GM19240 (cell line): Measurements from ENCODE around the gene ALDH1A2.
"Not testable (repeated sequence)": the region's sequence is repeated elsewhere in the genome, so short reads cannot be mapped to it uniquely, and the experiment has no call there.

ENCODE experiments used
- DNase-seq: peaks from one replicate; pipeline ENCODE4 v3.0.0; 2011; ENCODE audit warnings: low spot score; ENCODE audit not compliant: insufficient read length

The ALDH1A2 gene

GRCh38 chr15:58066042-58066867, 744 bp upstream of the ALDH1A2 start:
- no peak for DNase-seq

DNA sequence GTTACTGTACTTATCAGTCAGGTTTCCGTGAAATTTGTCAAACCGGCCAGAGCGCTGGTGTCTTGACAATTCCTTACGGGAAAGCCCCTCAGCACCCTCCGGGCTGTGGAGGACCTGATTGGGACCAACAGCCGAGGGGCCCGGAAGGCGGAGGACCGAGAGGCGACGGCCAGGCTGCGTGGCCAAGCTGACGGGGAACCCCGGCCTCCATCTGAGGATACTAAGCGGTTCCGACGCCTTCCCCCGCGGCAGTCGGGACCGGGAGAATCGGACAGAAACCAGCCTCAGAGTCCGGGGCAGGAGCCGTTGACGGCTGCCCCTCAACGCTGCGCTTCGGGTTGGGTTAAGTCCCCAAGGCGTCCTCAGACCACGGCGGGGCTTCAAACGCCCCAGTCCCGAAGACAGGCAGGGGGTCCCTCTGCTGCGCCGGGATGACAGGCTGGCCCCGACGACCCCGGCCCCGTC, 499 bp downstream of the ALDH1A2 start:
- DNase-seq: no peak

DNA sequence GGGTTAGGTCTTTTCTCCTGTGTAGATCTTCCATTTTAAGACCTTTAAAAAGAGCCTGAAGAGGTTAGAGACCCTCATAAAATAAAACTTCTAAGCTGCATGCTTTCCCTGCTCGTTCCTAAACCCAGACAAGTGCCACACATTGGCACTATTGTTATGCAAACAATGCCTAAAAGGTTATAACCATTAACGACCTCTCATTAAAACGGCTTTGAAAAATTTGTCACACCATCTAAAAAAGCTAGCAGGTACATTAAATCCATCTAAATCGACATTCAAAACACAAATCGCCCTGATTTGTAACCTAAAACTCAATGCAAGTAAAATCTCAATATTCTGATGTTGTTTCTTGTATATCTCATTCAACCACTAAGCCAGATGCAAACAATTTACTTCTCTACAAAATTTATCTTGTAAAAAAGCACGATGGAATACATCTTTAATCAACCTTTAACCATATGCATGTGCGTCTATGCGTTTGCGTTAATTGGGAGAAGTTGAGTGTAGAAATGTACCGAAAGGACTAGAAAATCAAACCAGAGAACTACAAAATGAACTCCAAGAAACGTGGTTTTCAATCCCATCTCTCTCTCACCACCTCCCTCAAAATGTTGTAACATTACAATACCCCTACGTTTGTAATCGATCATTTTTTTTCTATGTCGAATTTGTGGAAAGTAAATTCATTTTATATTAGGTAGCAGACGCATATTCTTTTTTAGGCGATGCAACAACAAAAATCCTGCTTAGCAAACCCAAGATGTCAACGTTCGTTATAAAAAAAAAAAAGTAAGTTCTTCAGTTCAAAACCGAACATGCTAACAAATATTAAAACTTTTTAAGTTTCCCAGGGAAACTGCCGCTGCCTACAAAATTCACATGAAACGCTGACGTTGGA, 1.2 kb downstream of the ALDH1A2 start:
- DNase-seq: no peak

GRCh38 chr15:58063614-58064013, 1.9 kb downstream of the ALDH1A2 start:
- DNase-seq: no peak

GRCh38 chr15:58062983-58063382, 2.5 kb downstream of the ALDH1A2 start:
- DNase-seq: no peak

GRCh38 chr15:58062175-58062574, 3.3 kb downstream of the ALDH1A2 start:
- DNase-seq: no peak

- DNase-seq: no peak
These were observed 4.9 kb downstream of the ALDH1A2 start for GRCh38 chr15:58060575-58060974.

- no peak for DNase-seq
These were observed 6.8 kb downstream of the ALDH1A2 start for GRCh38 chr15:58058729-58059128.

DNA sequence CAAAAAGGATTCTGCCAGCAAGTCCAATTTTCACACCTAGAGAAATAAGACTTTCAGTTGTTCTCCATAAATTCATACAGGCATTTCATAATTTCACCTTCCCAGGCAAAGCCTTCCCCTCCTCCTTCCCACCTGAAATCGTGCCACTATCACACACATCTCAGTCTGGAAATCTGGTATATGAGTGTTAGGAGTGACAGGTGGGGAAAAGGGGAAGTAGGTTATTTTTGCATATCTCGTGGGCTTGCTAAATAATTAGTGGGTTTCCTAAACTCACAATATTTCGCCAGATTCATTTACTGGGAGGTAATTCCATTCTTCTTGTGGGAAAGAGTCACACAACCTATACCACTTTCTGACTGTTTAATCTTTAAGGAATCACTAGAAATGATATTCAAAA, 7.4 kb downstream of the ALDH1A2 start:
- DNase-seq: no peak

- DNase-seq: no peak
These were observed 8.0 kb downstream of the ALDH1A2 start for GRCh38 chr15:58057559-58057958.

DNA sequence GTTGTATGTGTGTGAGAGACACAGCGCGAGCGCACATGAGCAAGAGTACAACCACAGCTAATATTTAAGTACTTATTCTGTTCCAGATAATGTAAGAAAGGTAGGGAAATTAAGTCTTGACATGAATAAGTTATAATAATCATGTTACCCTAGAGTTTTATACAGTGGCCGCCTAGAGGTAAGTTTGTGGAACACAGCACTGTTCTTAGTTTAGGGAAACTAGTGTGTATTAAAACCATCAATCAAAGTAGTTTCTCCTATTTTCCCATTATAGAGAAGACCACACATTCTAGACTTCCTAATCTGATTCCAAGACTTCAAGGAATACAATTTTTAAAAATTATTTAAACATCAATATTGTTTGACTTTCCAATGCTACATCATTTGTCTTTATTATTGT, 9.5 kb downstream of the ALDH1A2 start:
- DNase-seq: no peak

DNA sequence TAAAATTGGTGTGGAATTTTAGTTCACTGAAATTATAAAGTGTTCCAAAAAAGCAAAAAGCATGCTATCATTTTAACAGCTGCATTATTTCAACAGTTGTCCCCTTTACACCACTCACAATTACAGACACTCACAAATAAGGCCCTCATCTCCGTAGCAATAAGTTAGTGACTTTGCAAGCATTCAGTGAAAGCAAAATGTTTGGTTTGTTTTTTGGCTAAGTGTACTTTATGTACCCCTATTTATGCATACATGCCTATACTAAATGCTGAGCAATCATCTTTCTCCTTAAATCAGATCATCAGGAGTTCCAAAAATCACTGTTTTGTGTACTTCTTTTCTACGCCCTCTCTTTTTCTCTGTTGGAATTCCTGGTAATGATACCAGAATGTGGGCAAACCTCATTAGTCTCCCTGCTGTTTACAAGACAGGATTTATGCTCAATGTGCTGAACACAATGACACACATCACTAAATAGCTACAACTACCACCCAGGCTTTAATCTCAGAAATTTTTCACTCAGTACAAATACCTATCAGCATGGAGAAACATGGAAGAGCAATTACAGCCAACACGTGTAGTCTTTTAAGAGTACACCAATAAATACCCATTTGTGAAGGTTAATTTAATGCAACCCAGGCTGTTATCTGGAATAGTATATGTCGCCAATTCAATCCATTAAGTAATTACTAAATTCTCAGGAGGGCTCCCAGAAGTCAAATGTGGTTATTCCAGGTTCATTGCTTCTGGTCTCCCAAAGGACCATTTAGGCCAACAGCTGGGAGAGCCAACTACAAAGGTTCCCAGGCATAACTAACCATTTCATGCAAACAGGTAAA, 12.0 kb downstream of the ALDH1A2 start:
- no peak for DNase-seq

- no peak for DNase-seq
These were observed 13.2 kb downstream of the ALDH1A2 start for GRCh38 chr15:58052334-58052733.

DNA sequence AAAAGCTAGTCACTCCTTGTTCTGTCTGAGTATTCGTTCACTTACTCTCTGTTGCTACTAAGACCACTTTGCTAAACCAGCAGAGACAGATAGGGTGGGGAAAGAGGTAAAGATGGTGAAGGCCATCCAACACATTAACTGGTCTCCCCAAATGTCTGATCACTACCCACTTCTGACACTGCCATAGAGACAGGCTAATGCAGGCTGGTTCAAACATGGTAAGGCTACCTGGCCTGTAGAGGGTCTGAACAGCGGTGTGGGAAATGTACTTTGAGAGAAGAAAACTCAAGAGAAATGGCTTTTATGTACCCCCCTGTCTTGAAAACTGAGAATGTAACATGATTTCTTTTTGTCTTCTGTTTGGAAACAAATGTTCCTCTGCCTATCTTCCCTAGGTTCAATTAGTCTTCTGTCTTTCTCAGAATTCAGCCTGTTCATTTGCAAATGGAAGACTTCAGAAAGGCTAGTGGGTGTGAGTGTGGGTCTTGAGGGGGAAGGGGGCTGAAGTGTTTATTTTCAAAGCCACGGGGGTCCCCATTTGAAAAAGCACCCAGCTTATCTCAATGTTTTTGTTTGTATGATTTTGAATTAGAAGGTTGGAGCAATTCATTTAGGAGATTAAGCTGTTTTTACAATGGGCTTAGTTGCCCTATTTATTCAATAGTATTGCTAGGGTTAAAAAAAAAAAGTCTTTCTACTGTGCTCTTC, 15.8 kb downstream of the ALDH1A2 start:
- DNase-seq: no peak

- no peak for DNase-seq
These were observed 17.2 kb downstream of the ALDH1A2 start for GRCh38 chr15:58048261-58048660.

DNA sequence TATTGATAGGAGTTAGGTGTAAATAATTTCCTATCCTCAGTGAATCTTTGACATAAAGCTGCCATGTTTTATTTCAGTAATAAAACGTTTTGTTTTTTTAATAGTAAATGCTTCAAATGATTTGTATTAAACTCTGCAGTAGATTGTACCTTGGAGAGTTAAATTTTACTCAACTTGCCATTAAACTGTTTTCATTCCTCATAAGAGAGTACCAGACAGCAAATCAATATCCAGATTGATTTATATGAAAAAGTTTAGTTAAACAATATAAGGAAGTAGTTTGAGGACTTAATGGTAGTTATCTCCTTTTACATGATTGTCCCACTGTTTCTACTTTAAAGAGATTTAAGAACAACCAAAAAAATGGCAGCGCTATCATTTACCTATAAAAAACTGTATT, 18.4 kb downstream of the ALDH1A2 start:
- no peak for DNase-seq

DNA sequence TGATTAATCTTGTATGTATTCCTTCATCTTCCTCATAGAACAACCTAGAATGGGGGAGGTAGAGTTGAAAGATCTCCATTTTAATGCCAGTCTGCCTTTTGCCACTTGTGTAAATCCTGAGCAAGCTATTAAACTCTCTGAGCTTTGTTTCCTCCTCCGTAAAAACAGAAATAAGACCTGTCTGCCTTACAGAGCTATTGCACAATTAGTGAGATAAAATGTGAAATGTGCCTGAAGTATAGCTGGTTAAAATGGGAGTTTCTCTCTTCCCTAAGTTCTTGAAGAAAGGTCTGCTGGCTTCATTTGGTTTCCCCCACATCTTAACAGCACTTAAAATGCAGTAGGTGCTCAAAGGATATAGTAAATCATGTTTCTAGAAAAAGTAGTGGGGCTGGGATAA, 19.0 kb downstream of the ALDH1A2 start:
- DNase-seq: no peak

DNA sequence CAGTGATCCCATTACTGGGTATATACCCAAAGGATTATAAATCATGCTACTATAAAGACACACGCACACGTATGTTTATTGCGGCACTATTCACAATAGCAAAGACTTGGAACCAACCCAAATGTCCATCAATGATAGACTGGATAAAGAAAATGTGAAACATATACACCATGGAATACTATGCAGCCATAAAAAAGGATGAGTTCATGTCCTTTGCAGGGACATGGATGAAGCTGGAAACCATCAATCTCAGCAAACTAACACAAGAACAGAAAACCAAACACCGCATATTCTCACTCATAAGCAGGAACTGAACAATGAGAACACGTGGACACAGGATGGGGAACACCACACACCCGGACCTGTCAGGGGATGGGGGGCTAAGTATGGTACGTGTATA, 20.1 kb downstream of the ALDH1A2 start:
- not testable (repeated sequence) for DNase-seq

DNA sequence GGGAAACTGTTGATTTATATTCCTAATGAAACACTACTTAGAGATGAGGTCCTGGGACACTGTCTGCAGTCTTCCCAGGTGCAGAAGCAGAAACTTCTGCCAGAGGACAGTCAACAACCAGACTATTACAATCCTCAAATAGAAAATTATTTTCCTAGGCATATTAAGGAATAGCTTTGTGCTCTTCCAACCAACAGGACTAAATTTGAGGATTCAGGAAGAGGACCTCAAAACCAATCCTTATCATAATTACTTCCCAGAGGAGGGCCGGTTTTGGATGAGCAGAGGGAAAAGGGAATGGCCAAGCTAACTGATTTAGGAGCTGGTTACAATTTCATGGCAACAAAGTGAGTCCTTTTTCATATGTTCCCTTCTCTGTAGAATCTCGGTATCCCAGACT, 21.0 kb downstream of the ALDH1A2 start:
- DNase-seq: no peak

GRCh38 chr15:58043192-58043903, 22.2 kb downstream of the ALDH1A2 start:
- no peak for DNase-seq
